ENCODE measurements around the gene ZNF727.

DNA sequence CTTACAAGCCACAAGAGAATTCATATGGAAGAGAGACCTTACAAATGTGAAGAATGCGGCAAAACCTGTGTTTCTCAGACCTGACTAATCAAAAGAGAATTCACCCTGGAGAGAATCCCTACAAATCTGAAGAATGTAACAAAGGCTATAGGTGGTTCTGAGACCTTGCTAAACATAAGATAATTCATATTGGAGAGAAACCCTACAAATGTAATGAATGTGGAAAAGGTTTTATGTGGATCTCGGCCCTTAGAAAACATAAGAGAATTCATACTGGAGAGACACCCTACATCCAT is 33.4 kb downstream of the ZNF727 start:
- TF ChIP-seq, protein P1, sequence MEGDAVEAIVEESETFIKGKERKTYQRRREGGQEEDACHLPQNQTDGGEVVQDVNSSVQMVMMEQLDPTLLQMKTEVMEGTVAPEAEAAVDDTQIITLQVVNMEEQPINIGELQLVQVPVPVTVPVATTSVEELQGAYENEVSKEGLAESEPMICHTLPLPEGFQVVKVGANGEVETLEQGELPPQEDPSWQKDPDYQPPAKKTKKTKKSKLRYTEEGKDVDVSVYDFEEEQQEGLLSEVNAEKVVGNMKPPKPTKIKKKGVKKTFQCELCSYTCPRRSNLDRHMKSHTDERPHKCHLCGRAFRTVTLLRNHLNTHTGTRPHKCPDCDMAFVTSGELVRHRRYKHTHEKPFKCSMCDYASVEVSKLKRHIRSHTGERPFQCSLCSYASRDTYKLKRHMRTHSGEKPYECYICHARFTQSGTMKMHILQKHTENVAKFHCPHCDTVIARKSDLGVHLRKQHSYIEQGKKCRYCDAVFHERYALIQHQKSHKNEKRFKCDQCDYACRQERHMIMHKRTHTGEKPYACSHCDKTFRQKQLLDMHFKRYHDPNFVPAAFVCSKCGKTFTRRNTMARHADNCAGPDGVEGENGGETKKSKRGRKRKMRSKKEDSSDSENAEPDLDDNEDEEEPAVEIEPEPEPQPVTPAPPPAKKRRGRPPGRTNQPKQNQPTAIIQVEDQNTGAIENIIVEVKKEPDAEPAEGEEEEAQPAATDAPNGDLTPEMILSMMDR (IDR thresholded peaks at IDR 0.05; ENCODE audit: low read length): no peak
- no peak for TF ChIP-seq EZH2 (IDR thresholded peaks at IDR 0.05; ENCODE audit: borderline replicate concordance, low read length)

All from OCI-LY1 (cell line).